IPS-NIHi11 (cell line): Measurements from ENCODE around the gene VPS16.
A peak's percentile ranks its signal among the peaks of the same experiment; 100 is the strongest.

Experiments used
- DNase-seq: peaks from one replicate; pipeline ENCODE4 v3.0.0; 2012; ENCODE audit warnings: mixed read lengths, low spot score

Gene VPS16

DNA sequence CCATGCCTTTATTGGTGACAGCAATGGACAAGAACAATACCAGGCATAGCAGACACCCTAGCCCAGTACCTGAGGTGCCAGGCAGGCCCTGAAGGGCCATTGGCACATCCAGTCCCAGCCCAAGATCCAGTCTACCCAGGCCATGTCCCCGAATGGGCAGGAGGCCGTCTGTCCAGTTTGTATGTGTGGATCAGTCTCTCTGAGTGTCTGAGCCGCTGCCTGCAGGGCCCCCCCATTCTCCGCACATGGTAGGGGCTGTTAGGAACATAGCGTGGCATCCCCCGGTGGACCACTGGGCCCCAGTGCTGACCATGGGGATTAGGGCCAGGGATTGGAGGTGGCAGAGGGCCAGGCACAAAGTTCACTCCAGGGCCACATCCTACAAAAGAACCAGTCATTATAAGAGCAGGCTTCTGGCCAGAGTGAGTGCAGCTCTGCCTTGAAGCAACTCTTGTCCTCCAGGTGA, 5.2 kb upstream of the VPS16 start:
- no peak for DNase-seq

GRCh38 chr20:2836035-2836434, 4.5 kb upstream of the VPS16 start:
- no peak for DNase-seq

- DNase-seq = no peak
These were observed 3.2 kb upstream of the VPS16 start for GRCh38 chr20:2837221-2837960.

DNA sequence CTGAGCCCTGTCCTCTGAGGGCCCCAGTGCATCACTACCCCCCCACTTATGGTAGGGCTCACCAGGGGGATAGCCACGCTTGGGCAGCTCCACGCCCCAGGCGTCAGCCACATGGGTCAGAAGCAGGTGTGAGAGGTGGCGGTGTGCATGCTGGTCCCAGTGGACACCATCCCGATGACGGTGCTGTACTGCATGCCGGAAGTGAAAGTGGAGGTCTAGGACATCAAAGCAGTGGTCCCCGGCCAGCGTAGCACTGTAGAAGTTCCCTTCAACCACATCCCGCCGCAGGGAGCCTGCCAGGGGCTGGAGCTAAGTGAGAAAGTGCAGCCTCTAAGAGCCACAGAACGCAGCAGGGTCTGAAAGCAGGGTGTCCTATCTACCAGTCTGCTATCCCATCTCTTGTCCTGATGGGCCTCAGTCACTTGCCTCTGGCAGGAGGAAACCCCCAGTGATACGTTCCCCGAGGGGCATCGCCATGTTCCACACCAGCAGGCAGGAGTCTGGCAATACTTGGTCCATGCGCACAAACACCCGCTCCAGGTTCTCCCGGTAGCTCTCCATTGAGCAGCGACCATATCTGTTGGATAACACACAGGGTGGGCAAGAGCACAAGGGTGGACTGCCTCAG, 2.3 kb upstream of the VPS16 start:
- no peak for DNase-seq

GRCh38 chr20:2838847-2839671, 1.5 kb upstream of the VPS16 start:
- no peak for DNase-seq

DNA sequence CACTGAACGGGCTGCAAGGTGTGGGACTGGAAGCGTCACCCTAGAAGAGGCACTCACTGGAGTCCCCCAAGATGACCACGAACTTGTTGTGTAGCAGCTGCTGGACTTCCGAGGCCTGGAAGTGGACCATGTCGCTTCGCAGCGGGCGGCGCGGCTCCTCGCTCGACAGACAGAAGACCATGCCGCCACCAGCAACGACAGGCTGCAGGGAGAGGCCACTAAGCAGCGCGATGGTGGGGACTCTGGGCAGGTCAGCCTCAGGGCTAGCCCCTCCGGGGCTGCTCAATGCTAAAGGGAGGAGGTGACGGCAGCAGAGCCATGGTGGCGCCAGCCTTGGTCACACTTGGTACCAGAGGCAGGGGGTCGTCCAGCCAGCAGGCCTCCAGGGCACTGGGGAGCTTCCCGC, 810 bp upstream of the VPS16 start:
- DNase-seq = no peak

DNA sequence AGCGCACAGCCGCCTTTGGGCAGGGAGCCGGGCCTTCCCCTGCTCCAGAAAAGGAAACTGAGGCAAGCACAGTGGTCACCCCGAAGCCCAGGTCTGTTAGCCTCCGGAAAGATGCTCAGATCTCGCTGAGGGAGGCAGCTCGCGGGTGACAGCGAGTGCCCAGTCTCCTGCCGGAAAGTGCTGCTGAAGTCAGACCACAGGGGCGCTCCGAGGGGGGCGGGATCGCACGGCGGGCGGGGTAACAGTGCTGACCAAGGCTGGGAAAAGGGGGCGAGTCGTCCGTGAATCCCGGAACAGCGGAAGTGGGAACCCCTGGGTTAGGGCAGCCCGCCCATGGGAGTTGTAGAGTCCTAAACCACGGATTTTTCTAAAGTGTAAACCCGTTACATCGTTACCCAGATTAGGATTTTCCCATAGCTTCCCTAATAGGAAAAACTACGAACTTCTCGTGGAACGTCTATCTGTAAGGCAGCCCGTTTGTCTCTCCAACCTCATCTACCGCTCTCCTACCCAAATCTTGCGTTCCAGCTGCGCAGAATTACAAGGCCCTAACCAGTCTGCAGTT, 504 bp downstream of the VPS16 start:
- peak; percentile 65 for DNase-seq

GRCh38 chr20:2845607-2846006, 5.1 kb downstream of the VPS16 start:
- no peak for DNase-seq

DNA sequence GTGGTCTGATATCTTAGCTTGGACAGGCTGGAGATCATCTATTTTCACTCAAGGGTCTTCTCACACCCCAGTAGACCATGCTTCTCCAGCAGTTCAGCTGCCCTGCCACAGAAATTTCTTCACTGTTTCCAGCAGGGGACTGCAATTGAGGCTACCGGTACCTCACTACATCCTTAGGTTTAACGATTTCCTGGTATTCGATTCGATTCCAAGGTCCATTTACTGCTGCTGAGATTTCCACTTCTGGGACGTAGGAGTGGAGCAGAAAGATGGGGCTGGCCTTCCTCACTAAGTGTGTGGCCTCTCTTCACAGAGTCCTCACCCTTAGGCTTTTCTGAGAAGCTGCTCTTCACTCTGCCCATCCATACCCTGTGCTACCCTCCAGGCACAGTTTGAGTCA, 6.2 kb downstream of the VPS16 start:
- no peak for DNase-seq

DNA sequence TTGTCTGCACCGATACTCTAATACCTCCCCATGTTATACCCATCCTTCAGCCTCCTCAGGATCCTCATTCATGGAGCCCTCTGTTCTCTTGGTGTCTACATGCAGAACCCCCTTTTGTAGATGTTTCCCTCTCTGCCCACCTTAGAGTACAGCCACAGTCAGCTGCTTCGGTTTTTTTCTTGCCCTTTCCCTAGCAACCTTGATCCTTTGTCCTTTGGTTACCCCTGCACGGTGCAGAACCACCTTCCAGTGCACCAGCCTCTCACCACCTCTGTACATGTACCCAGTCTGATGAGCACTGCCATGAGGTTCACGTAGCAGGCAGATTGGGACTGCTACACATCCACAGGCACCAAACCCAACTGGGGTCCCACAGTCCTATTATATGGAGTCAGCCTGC, 7.3 kb downstream of the VPS16 start:
- DNase-seq = no peak

GRCh38 chr20:2849529-2849928, 9.0 kb downstream of the VPS16 start:
- no peak for DNase-seq

- no peak for DNase-seq
These were observed 10.5 kb downstream of the VPS16 start for GRCh38 chr20:2851086-2851485.

DNA sequence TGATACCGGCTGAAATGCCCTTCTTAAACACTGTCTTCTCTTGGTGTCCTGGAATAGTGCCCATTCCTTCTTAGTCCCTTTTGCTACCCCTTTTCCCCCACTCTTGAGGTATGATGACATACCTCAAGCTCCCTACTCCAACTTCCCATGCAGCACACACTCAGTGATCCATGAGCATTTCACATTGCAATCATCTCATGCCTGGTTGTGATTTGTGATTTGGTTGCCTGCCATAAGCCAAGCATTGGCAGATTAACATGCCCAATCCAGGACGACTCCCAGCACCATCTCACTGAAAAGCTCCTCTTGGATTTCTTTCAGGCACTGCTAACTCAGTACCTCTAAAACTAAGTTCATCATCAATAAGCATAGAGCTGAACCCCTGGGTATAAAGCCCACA, 18.0 kb downstream of the VPS16 start:
- DNase-seq = no peak

- no peak for DNase-seq
These were observed 19.0 kb downstream of the VPS16 start for GRCh38 chr20:2859330-2860121.

DNA sequence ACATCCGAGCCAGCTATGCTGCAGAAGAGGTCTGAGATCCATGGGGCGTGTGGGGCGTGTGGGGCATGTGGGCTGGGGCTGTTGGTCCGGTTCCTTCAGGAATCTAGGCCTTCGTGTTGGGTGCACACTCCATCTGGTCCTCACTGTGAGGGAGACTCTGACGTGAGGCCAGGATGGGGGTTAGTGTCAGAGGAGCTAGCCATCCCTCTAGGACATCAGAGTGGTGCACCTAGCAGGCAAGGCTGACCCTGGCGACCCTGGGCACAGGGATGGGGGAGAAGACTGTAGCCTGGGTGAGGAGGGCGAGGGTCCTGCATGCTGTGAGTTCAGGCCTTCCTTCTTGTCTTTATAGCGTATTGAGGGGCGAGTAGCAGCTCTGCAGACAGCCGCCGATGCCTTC, 24.1 kb downstream of the VPS16 start:
- DNase-seq = no peak

DNA sequence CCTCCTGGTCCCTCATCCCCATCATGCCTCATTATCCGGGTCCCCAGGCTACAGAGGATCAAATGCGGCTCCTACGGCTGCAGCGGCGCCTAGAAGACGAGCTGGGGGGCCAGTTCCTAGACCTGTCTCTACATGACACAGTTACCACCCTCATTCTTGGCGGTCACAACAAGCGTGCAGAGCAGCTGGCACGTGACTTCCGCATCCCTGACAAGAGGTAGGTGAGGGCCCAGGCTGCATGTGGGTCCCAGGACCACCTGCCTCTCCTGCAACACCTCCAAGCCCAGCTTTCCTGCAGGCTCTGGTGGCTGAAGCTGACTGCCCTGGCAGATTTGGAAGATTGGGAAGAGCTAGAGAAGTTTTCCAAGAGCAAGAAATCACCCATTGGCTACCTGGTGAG, 24.6 kb downstream of the VPS16 start:
- DNase-seq = no peak

GRCh38 chr20:2865630-2866029, 25.1 kb downstream of the VPS16 start:
- DNase-seq = peak; percentile 44

- DNase-seq = no peak
These were observed 25.7 kb downstream of the VPS16 start for GRCh38 chr20:2866236-2866635.

GRCh38 chr20:2867081-2867864, 26.7 kb downstream of the VPS16 start:
- no peak for DNase-seq

- DNase-seq = no peak
These were observed 28.8 kb downstream of the VPS16 start for GRCh38 chr20:2869381-2869780.

- DNase-seq = no peak
These were observed 30.5 kb downstream of the VPS16 start for GRCh38 chr20:2871111-2871465.
